ENCODE data around the gene COL17A1.

- no peak for TF ChIP-seq CTCF (IDR thresholded peaks at IDR 0.05)
- TF ChIP-seq SIN3A (IDR thresholded peaks at IDR 0.05; ENCODE audit: borderline replicate concordance, insufficient read depth, low read depth, low read length) = no peak
- no peak for TF ChIP-seq POLR2AphosphoS5 (IDR thresholded peaks at IDR 0.05; ENCODE audit: low read depth, low read length)
Measured at GRCh38 chr10:104040862-104041789, 44.6 kb downstream of the COL17A1 start.

All from Panc1 (cell line).